GM21515 (cell line): ENCODE results near the gene TMEM45B.
A peak's percentile ranks its signal among the peaks of the same experiment; 100 is the strongest.
"Not testable (repeated sequence)": the region's sequence is repeated elsewhere in the genome, so short reads cannot be mapped to it uniquely, and the experiment has no call there.

ENCODE experiments used
- ATAC-seq: cut with Tn5 transposase; IDR thresholded peaks from one replicate; pipeline ENCODE4 v1.9.1; 2021; ENCODE audit not compliant: unreplicated experiment

The TMEM45B gene

DNA sequence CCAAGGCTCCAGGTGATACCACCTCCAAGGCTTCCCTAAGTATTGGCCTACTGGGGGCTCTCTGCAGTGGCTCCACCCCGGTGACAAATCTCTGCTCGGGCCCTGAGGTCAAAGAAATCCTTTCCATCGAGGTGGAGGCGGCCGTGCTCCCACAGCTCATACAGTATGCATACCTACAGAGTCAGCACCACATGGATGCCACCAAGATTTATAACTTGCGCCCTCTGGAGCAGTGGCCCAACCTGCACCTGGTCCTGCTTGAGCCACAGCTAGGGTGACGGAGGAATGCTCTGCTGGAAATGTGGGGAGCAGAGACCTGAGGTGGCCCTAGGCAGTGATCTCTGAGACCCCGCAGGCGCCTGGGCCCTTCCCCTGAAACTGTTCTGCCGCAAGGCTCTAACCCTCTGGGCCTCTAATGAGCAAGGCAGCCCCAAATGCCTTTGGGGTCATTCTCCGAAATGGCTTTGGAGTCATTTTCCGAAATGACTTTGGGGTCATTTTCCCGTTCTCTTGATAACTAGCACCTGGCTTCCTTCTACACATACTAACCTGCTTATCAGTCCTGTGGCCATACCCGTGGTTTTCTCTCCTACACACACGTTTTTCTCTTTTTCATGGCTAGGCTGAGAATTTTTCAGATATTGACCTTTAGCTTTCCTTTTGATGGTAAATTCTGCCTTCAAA lies 33.9 kb downstream of the TMEM45B start:
- ATAC-seq: no peak

DNA sequence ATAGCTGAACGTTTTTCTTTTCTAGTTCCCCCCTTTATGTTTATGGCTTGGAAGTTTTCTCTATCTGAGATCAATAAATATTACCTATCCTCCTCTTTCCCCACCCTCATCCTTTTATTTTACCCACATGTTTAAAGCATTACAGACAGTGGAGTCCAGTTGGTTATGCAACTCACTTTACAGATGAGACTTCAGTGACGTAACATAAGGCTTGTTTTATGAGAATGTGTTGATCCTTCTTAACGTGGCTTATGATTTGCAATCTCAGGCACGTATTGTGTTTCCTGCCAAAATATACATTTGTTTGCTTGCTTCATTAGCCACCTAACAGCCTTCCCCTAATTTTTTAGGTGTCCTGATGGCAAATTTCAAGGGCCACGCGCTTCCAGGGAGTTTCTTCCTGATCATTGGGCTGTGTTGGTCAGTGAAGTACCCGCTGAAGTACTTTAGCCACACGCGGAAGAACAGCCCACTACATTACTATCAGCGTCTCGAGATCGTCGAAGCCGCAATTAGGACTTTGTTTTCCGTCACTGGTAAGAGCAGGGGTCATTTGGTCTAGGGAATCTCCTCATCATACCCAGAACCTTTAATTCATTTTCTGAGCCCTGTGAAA lies 36.6 kb downstream of the TMEM45B start:
- no peak for ATAC-seq

- no peak for ATAC-seq
Measured at GRCh38 chr11:129853518-129854231, 38.0 kb downstream of the TMEM45B start.

- no peak for ATAC-seq
Measured at GRCh38 chr11:129854232-129854805, 38.7 kb downstream of the TMEM45B start.

DNA sequence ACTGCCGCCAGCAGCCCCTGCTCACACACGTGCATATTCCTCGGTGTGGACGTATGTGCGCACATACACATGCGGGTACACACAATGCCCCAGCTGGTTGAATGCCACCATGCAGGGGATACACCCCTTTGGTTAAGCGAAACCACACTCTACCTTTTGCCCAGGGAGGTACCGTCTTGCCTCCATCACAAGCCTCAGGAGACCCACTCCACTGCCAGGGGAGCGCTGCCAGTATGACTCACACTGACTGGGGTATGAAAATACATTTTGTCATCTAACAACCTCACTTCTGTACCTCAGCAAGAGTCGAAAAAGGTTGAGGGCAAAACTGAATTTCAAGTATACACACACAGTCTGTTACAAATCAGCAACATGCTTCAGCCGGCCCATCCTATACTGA lies 39.4 kb downstream of the TMEM45B start:
- ATAC-seq: no peak

DNA sequence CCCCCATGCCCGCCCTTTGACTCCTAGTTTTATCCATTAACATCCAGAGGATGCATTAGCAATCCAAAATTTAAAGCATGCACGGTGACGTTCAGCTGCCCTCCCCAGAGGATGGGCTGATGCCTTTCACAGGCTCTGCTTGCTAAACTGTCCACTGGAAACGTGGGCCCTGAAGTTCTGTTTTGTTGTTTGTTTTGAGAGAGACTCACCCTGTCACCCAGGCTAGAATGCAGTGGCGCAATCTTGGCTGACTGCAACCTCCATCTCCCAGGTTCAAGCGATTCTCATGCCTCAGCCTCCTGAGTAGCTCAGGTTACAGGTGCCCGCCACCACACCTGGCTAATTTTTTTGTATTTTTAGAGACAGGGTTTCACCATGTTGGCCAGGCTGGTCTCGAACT lies 40.4 kb downstream of the TMEM45B start:
- ATAC-seq: no peak

GRCh38 chr11:129861702-129862522 lies 46.3 kb downstream of the TMEM45B start:
- no peak for ATAC-seq

GRCh38 chr11:129864811-129865210 lies 49.2 kb downstream of the TMEM45B start:
- ATAC-seq: no peak

DNA sequence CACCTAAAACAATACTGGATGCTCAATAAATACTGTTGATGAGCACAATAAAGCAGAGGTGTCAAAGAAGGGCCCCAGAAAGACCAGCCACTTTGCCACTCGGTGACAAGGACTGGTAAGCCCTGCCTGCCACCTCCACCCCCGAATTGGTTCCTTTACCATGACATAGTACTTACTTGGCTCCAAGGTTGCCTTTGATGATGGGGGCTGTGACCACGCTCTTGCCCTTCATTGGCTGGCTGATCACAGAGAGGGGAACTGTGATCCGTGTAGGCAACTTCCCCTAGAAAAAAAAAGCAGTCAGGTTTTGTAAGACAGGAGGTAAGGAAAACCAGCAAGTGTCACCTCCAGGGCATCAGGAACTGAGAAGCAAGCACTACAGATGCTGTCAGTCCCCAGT lies 50.1 kb downstream of the TMEM45B start:
- ATAC-seq: no peak

- ATAC-seq: no peak
Measured at GRCh38 chr11:129866311-129866710, 50.7 kb downstream of the TMEM45B start.

DNA sequence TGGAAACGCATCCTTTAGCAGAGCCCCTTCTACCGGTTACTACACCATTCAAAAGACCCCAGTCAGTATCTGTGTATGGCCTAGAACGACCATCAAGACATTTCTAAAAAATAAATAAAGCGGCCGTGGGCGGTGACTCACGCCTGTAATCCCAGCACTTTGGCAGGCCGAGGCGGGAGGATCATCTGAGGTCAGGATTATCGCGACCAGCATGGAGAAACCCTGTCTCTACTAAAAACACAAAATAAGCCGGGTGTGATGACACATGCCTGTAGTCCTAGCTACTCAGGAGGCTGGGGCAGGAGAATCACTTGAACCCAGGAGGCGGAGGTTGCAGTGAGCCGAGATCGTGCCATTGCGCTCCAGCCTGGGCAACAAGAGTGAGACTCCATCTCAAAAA lies 53.0 kb downstream of the TMEM45B start:
- not testable (repeated sequence) for ATAC-seq

DNA sequence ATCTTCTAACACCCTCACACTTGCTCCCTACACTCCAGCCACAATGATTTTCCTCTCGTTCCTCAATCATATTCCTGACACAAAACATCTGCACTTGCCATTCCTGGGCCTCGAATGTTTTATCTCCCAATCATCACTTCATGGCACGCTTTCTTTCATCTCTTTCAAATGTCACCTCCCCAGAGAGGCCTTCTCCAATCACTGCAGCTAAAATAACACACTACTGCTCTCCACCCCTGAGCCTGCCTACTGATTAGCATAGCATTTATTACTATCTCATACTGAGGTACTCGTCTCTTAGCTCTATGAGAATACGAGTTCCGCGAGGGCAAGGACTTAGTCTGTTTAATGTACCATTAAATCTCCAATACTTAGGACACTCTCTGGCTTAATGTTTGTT lies 56.3 kb downstream of the TMEM45B start:
- no peak for ATAC-seq

- ATAC-seq: no peak
Measured at GRCh38 chr11:129880311-129880710, 64.7 kb downstream of the TMEM45B start.

GRCh38 chr11:129881570-129882170 lies 66.0 kb downstream of the TMEM45B start:
- peak; percentile 60 for ATAC-seq

- ATAC-seq: no peak
Measured at GRCh38 chr11:129884581-129884980, 68.9 kb downstream of the TMEM45B start.

DNA sequence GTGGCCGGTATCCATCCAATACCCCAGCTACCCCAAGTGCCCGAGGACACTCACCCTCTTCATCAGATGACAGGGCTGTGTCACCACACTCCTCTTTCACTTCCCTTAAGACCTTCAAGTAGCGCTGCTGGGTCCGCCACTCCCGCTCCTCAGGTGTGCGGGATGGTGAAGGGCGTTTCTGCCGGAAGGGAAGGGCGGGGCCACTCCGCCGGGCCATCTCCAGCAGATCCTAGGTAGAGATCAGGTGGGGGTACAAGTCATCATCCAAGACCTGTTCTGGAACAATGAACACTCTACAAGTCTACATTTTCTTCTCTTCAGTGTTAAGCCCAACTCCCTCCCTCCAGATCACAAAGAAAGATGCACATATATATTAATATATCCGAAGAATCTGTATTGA lies 69.7 kb downstream of the TMEM45B start:
- ATAC-seq: no peak

- no peak for ATAC-seq
Measured at GRCh38 chr11:129888451-129888850, 72.8 kb downstream of the TMEM45B start.

DNA sequence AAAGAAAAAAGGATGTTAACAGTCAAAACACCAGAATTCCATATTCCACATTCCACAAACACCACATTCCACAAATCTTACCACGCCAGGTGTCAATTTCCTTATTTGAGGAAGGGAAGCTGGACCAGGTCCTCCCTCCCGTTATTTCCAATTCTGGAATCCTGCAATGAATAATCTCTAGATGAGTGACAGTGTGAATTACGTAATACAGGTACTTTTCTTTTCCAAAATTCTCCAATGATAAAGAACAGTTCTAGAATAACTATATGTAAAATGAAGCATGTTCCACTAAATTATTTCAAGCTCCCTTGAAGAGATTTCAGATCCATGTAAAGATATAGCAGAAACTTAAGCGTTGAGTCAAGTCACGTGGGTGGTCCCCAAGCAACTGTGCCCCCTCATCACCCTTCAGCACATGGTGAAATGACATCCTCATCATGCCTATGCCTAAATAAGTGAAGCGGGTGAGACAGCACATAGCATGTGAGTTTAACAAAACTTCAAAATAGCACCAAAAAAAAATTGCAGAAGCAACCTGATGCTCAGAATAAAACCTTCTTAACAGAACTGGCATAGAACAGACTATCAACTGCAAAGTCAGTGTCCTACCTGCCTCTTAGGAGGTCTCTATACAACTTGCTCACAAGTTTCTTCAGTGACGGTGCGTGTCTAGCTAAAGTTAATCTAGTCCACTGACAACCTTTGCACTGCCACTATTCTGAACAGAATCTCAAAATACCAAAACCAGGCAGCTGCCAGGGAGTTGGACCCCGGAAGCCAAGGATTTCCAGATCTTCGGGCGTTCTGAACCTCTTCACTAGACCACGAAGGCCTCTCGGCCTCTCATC lies 78.9 kb downstream of the TMEM45B start:
- ATAC-seq: peak; percentile 15

DNA sequence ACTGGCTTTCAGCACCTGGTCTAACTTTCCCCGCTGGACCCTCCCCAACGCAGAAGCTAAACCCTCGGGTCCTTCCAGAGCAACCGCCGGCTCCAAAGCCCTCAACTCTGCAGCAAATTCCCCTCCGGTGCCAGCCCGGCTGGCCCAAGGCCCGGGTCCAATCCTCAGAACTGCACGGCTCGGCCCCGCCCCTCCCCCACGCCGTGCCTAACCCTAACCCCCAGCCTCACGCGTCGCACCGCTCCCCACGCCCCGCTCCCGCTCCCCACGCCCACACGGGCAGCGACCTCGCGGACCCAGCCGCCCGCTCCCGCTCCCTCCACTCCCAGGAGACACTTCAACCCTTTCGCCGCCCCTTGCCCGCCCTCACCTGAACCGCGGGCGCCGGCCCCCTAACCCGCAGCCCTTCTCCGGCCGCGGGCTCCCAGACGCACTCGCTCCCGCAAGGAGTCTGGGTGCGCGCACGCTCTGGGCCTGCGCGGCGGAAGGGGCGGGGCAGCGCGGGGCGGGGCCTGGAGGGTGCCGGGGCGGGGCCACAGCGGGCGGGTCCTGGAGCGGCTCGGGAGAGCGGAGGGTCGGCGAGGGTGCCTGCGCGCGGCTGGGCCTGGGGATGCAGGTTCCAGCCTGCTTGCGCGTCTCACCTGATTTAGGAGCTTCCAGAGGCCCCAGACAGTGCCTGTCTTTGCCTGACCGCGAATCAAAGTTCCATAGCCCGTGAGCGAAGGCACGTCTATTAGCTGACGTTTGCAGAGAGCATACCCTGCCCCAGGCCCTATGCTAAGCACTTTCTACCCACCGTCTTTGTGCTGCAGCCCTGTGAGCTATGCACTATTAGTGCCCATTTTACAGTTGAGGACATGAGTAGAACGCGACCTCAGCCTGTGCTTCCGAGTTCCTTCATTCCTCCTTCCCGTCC lies 79.7 kb downstream of the TMEM45B start, which contains the start of gene NFRKB:
TSS of gene NFRKB (minus strand) at position 453 of the 916 bp plus-strand sequence. CDS start 2,729 bp downstream, outside the sequence.
- peak; percentile 92 for ATAC-seq
